ENCODE measurements around the gene VARS2.

VARS2 gene

GRCh38 chr6:30882759-30883684, 31.0 kb upstream of the VARS2 start:
- Histone ChIP-seq H3K4me1 (ENCODE audit: low read length) (peaks cover 33% of the 10 kb centered on the region), H3K27ac (ENCODE audit: low read length) (no peak overlapping the region), H4K20me1 (ENCODE audit: insufficient read depth, low read length) (no peaks in the 10 kb centered on the region), H3K9ac (ENCODE audit: low read length) (peak overlapping the region; percentile 63), H2AFZ (ENCODE audit: low read depth, low read length) (no peak overlapping the region), H3K36me3 (replicated peaks; ENCODE audit: low read depth, low read length) (no peaks in the 10 kb centered on the region), H3K4me2 (ENCODE audit: low read length) (peak overlapping the region; percentile 98), H3K9me3 (ENCODE audit: insufficient read depth, low read length) (no peaks in the 10 kb centered on the region), H3K4me3 (ENCODE audit: low read length) (peak overlapping the region; percentile 83), H3K79me2 (ENCODE audit: low read length) (no peaks in the 10 kb centered on the region), H3K27me3 (ENCODE audit: low read depth, low read length) (no peaks in the 10 kb centered on the region; the same call in 1 of the 2 replicates)
- TF ChIP-seq CTCF (IDR thresholded peaks at IDR 0.05; ENCODE audit: low read depth, low read length): no peak
- TF ChIP-seq EZH2phosphoT487 (IDR thresholded peaks at IDR 0.05; ENCODE audit: low read depth): no peak

GRCh38 chr6:30883685-30884520, 30.1 kb upstream of the VARS2 start, which contains the start of gene DDR1:
TSS of gene DDR1 (plus strand) at chr6:30884519. CDS start at chr6:30888730, 4,211 bp downstream.
- Histone ChIP-seq H3K4me1 (ENCODE audit: low read length) (peaks cover 33% of the 10 kb centered on the region), H3K4me3 (ENCODE audit: low read length) (peak within 1 kb of the TSS; percentile 83), H3K27ac (ENCODE audit: low read length) (no peak within 1 kb of the TSS), H3K79me2 (ENCODE audit: low read length) (no peaks in the 10 kb centered on the region), H2AFZ (ENCODE audit: low read depth, low read length) (0 out of 2 replicates have a peak within 1 kb of the TSS, but pooled peaks have one; percentile 28), H3K36me3 (replicated peaks; ENCODE audit: low read depth, low read length) (no peaks in the 10 kb centered on the region), H3K9me3 (ENCODE audit: insufficient read depth, low read length) (no peaks in the 10 kb centered on the region), H3K27me3 (ENCODE audit: low read depth, low read length) (no peaks in the 10 kb centered on the region; the same call in 1 of the 2 replicates), H3K9ac (ENCODE audit: low read length) (peak within 1 kb of the TSS; percentile 63), H3K4me2 (ENCODE audit: low read length) (peak within 1 kb of the TSS; percentile 98), H4K20me1 (ENCODE audit: insufficient read depth, low read length) (no peaks in the 10 kb centered on the region)
- no peak for TF ChIP-seq EZH2phosphoT487 (IDR thresholded peaks at IDR 0.05; ENCODE audit: low read depth)
- no peak for TF ChIP-seq CTCF (IDR thresholded peaks at IDR 0.05; ENCODE audit: low read depth, low read length)

- Histone ChIP-seq H2AFZ (ENCODE audit: low read depth, low read length) (0 out of 2 replicates have a peak overlapping the region, but pooled peaks have one; percentile 28), H3K27me3 (ENCODE audit: low read depth, low read length) (no peaks in the 10 kb centered on the region; the same call in 1 of the 2 replicates), H3K4me3 (ENCODE audit: low read length) (peak overlapping the region; percentile 83), H3K9ac (ENCODE audit: low read length) (peak overlapping the region; percentile 63), H3K9me3 (ENCODE audit: insufficient read depth, low read length) (no peaks in the 10 kb centered on the region), H3K4me1 (ENCODE audit: low read length) (peaks cover 30% of the 10 kb centered on the region), H3K36me3 (replicated peaks; ENCODE audit: low read depth, low read length) (no peaks in the 10 kb centered on the region), H3K27ac (ENCODE audit: low read length) (no peak overlapping the region), H3K79me2 (ENCODE audit: low read length) (no peaks in the 10 kb centered on the region), H4K20me1 (ENCODE audit: insufficient read depth, low read length) (no peaks in the 10 kb centered on the region), H3K4me2 (ENCODE audit: low read length) (peak overlapping the region; percentile 98)
- TF ChIP-seq EZH2phosphoT487 (IDR thresholded peaks at IDR 0.05; ENCODE audit: low read depth): no peak
- no peak for TF ChIP-seq CTCF (IDR thresholded peaks at IDR 0.05; ENCODE audit: low read depth, low read length)
Observed at GRCh38 chr6:30884521-30885480, 29.2 kb upstream of the VARS2 start.
